ENCODE data around the gene CACNA1F. TPM values are rescaled to one million over a fixed set of nuclear protein-coding genes. Genes with fewer than 3 reads are reported as not detected.

Gene CACNA1F
- total and polyA plus RNA-seq, 9 of the 15 experiments (the other 6 are each of a cell fraction or from before 2014, with no cell fraction given) = under 0.01 to 0.41 (median 0.03) TPM; not detected in 3

DNA sequence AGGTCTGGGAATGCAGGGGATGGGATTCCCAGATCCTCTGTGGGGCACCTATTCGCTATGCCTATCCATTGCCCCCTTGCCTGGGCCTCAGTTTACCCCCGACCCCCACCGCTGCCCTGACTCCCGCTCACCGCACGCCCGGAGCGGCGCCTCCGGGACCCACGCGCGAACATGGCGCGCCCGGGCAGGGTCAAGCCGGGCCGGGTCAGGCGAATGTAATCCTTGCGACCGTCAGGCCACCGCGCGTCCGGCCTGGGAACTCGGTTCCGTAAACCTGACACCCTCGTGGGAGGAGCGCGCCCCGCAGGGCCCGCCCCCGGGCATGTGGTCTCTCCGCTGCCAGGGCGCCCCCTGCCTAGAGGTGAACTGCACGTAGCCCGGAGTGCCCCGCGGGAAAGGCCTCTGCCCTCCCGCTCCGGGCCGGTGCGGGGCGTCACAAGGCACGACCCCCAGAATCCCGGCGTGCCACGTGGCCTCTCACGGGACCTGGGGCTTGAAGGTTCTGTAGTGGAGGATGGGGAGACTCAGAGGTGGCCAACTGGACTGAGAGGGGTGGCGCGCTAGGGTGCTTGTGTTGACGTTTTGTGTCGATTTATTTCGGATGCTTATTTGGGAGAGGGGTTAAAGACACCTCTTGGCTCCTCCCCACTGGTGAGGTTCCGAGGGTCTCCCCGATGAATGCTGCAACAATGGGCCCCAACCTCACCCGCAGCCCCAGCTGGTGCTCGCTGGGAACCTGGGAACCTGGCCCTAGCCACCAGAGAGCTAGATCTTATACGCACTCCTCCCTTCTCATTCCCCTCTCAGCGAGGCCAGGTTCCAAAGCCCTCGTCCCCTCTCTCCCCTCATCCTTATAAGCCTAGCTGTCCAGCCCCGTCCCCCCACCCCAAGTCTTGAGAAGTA is 46.8 kb downstream of the CACNA1F start, which contains the start of gene PRICKLE3 (continued):
- TF ChIP-seq CHD4 (IDR thresholded peaks at IDR 0.05; ENCODE audit: insufficient read depth, insufficient replicate concordance, low read depth, low read length, poor library complexity, severe bottlenecking) (no peak), ZEB2 (IDR thresholded peaks at IDR 0.05) (no peak), RCOR1 (IDR thresholded peaks at IDR 0.05; ENCODE audit: borderline replicate concordance in 1 of 2, low read depth in 2 of 2, low read length in 2 of 2) (peak in 1 of 2 experiments; percentile 49; a peak in 1 of 4 replicates), MECOM (CRISPR knock-in tag; IDR thresholded peaks at IDR 0.05) (no peak), EWSR1 (IDR thresholded peaks at IDR 0.05; ENCODE audit: borderline replicate concordance, low read depth, partially characterized antibody) (no peak), PHTF2 (CRISPR knock-in tag; IDR thresholded peaks at IDR 0.05) (no peak), ASH1L (IDR thresholded peaks at IDR 0.05; ENCODE audit: borderline replicate concordance, low read depth, partially characterized antibody) (no peak), NRF1 (conservative IDR thresholded peaks at IDR 0.05 in 1 of 2, IDR thresholded peaks at IDR 0.05 in 1 of 2) (peak; percentile 51 to 59), ZZZ3 (IDR thresholded peaks at IDR 0.05) (no peak)
- TF ChIP-seq, protein P1, sequence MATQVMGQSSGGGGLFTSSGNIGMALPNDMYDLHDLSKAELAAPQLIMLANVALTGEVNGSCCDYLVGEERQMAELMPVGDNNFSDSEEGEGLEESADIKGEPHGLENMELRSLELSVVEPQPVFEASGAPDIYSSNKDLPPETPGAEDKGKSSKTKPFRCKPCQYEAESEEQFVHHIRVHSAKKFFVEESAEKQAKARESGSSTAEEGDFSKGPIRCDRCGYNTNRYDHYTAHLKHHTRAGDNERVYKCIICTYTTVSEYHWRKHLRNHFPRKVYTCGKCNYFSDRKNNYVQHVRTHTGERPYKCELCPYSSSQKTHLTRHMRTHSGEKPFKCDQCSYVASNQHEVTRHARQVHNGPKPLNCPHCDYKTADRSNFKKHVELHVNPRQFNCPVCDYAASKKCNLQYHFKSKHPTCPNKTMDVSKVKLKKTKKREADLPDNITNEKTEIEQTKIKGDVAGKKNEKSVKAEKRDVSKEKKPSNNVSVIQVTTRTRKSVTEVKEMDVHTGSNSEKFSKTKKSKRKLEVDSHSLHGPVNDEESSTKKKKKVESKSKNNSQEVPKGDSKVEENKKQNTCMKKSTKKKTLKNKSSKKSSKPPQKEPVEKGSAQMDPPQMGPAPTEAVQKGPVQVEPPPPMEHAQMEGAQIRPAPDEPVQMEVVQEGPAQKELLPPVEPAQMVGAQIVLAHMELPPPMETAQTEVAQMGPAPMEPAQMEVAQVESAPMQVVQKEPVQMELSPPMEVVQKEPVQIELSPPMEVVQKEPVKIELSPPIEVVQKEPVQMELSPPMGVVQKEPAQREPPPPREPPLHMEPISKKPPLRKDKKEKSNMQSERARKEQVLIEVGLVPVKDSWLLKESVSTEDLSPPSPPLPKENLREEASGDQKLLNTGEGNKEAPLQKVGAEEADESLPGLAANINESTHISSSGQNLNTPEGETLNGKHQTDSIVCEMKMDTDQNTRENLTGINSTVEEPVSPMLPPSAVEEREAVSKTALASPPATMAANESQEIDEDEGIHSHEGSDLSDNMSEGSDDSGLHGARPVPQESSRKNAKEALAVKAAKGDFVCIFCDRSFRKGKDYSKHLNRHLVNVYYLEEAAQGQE (IDR thresholded peaks at IDR 0.05; ENCODE audit: borderline replicate concordance) = peak; percentile 47; the same call in 1 of the 2 replicates
- TF ChIP-seq, protein P1 (CRISPR knock-in tag; IDR thresholded peaks at IDR 0.05; ENCODE audit: low read depth) = 0 out of 2 replicates have a peak, but pooled peaks have one; percentile 17
- TF ChIP-seq, protein P2, sequence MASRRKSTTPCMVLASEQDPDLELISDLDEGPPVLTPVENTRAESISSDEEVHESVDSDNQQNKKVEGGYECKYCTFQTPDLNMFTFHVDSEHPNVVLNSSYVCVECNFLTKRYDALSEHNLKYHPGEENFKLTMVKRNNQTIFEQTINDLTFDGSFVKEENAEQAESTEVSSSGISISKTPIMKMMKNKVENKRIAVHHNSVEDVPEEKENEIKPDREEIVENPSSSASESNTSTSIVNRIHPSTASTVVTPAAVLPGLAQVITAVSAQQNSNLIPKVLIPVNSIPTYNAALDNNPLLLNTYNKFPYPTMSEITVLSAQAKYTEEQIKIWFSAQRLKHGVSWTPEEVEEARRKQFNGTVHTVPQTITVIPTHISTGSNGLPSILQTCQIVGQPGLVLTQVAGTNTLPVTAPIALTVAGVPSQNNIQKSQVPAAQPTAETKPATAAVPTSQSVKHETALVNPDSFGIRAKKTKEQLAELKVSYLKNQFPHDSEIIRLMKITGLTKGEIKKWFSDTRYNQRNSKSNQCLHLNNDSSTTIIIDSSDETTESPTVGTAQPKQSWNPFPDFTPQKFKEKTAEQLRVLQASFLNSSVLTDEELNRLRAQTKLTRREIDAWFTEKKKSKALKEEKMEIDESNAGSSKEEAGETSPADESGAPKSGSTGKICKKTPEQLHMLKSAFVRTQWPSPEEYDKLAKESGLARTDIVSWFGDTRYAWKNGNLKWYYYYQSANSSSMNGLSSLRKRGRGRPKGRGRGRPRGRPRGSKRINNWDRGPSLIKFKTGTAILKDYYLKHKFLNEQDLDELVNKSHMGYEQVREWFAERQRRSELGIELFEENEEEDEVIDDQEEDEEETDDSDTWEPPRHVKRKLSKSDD (conservative IDR thresholded peaks at IDR 0.05; ENCODE audit: low read length) = no peak
- TF ChIP-seq, protein P3, sequence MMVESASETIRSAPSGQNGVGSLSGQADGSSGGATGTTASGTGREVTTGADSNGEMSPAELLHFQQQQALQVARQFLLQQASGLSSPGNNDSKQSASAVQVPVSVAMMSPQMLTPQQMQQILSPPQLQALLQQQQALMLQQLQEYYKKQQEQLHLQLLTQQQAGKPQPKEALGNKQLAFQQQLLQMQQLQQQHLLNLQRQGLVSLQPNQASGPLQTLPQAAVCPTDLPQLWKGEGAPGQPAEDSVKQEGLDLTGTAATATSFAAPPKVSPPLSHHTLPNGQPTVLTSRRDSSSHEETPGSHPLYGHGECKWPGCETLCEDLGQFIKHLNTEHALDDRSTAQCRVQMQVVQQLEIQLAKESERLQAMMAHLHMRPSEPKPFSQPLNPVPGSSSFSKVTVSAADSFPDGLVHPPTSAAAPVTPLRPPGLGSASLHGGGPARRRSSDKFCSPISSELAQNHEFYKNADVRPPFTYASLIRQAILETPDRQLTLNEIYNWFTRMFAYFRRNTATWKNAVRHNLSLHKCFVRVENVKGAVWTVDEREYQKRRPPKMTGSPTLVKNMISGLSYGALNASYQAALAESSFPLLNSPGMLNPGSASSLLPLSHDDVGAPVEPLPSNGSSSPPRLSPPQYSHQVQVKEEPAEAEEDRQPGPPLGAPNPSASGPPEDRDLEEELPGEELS (CRISPR knock-in tag; IDR thresholded peaks at IDR 0.05; ENCODE audit: borderline replicate concordance) = no peak
